ENCODE results near the gene OR2V1. TPM values are rescaled to one million over a fixed set of nuclear protein-coding genes. Genes with fewer than 3 reads are reported as not detected.

The OR2V1 gene
- total RNA-seq, 1 donor from 2014 or later: not detected

DNA sequence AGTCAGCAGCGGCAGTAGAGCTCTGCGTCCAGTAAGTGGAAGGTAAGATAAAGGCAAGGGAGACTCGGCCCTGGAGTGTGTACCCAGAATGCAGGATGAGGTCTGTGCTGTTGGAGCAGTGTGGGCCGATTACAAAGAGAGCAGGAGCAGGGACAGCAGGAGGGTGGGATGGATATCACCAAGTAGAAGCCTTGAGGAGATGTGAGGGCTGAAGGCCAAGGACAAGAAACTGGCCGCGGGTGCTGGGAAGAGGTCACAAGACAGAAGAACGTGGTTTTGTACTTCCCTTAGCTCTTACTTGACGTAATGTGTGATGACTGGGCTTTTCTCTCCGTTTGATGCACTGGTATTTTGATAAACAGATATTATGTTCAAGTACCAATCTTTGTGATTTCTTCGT, 43.7 kb downstream of the OR2V1 start:
- no peaks in the 10 kb centered on the region for H3K9me3 ChIP-seq

DNA sequence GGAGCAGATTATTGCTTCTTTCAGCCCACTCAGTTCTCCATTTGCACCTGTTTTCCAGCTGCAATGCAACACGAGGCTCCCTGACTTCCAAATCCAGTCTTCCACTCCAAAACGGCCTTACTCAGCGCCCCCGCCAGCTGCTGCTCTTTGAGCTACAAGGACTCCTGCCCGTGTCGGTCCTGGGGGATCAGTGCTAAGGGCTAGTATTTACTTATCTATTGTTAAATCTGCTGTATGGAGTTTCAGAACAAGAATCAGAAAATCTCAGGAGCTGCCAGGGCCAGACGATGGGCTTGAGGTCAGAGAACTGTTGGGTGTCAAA, 44.1 kb downstream of the OR2V1 start:
- intact Hi-C loops (cut with DNase I): no loop called here
- ATAC-seq: no peak
- H3K9me3 ChIP-seq: no peaks in the 10 kb centered on the region
- no peaks in the 10 kb centered on the region for H3K4me1 ChIP-seq
- H3K27ac ChIP-seq: no peak overlapping the region
- H3K36me3 ChIP-seq: no peaks in the 10 kb centered on the region
- DNase-seq: no peak
- TF ChIP-seq, protein P1, sequence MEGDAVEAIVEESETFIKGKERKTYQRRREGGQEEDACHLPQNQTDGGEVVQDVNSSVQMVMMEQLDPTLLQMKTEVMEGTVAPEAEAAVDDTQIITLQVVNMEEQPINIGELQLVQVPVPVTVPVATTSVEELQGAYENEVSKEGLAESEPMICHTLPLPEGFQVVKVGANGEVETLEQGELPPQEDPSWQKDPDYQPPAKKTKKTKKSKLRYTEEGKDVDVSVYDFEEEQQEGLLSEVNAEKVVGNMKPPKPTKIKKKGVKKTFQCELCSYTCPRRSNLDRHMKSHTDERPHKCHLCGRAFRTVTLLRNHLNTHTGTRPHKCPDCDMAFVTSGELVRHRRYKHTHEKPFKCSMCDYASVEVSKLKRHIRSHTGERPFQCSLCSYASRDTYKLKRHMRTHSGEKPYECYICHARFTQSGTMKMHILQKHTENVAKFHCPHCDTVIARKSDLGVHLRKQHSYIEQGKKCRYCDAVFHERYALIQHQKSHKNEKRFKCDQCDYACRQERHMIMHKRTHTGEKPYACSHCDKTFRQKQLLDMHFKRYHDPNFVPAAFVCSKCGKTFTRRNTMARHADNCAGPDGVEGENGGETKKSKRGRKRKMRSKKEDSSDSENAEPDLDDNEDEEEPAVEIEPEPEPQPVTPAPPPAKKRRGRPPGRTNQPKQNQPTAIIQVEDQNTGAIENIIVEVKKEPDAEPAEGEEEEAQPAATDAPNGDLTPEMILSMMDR (IDR thresholded peaks at IDR 0.05): no peak
- H3K4me3 ChIP-seq: no peak overlapping the region
- no peaks in the 10 kb centered on the region for H3K27me3 ChIP-seq

More for the DNA sequence above, 43.7 kb downstream of the OR2V1 start:
- Histone ChIP-seq H3K27ac (no peak overlapping the region), H3K36me3 (no peaks in the 10 kb centered on the region), H3K4me3 (no peak overlapping the region), H3K27me3 (no peaks in the 10 kb centered on the region), H3K4me1 (no peaks in the 10 kb centered on the region)
- TF ChIP-seq, protein P1 (IDR thresholded peaks at IDR 0.05): no peak
- no peak for ATAC-seq
- intact Hi-C loops (cut with DNase I): no loop called here
- DNase-seq: no peak

DNA sequence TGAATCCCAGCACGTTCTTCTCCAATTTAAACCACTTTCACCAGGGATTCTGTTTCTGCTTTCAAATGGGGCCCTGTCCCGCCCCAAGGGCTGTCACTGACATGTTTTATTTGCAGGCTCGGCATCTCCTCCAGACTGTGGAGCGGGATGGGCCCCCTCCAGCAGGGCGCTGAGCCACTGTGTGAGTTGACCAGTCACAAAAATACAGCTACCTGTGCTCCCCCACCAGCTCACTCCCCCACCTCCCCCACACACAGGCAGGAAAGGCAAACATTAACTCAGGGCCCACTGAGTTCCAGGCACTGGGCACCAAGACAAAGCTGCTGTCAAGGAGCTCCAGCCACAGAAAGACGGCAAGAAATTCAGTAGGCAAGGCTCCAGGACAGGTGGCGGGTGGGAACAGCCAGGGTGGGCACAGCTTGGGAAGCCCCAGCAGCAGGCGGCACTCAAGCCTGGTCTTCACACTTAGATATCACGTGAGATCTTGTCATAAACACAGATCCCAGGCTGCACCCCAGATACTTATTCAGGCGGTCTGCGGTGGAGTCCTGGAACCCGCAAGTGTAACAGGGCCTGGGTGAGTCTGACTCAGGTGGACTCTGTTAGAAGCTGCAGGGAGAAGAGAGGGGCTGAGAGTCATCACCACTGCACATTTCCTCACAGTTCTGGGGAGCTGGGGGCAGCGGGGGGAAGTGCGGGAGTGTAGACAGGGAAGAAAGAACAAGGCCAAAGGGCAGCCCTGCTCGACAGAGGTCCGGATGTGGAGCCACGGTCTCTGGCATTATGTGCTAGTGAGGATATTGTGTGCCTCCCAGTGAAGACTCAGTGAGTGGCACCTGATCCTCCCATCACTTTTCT, 44.7 kb downstream of the OR2V1 start:
- TF ChIP-seq, protein P1 (IDR thresholded peaks at IDR 0.05): no peak
- no peaks in the 10 kb centered on the region for H3K4me1 ChIP-seq
- no peak for ATAC-seq
- intact Hi-C loops (cut with DNase I): no loop called here
- no peaks in the 10 kb centered on the region for H3K27me3 ChIP-seq
- no peak overlapping the region for H3K4me3 ChIP-seq
- no peaks in the 10 kb centered on the region for H3K36me3 ChIP-seq
- H3K9me3 ChIP-seq: no peaks in the 10 kb centered on the region
- H3K27ac ChIP-seq: no peak overlapping the region
- no peak for DNase-seq

DNA sequence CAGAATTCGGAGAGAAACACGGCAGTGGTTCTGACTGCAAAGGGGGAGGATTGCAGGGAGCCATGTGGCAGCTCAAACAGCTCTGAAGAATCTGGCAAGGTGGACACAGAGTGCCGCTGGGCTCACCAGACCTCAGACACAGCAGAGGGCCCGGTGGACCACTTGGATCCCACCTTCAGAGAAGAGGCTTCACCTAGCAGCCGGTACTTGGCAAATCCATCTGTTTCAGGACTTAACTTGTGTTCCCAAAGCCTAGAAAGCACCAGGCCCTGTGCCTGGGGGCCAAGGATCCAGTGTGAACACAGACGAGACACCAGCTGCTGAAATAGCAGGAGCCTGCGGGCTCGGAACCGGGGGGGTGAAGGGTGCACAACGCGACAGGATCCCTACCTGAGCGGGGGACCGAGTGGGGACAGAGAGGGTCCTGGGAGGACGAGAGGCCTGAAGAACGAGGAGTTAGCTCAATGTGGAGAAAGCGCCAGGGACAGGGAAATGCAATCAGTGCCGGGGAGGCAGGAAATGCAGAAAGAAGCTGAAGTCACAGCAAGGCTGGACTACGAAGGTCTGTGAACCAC, 46.3 kb downstream of the OR2V1 start:
- Histone ChIP-seq H3K4me1 (no peaks in the 10 kb centered on the region), H3K27me3 (no peaks in the 10 kb centered on the region), H3K4me3 (no peak overlapping the region), H3K27ac (no peak overlapping the region), H3K9me3 (no peaks in the 10 kb centered on the region), H3K36me3 (no peaks in the 10 kb centered on the region)
- intact Hi-C loops (cut with DNase I): no loop called here
- DNase-seq (no peak), ATAC-seq (no peak)
- TF ChIP-seq, protein P1 (IDR thresholded peaks at IDR 0.05): no peak

DNA sequence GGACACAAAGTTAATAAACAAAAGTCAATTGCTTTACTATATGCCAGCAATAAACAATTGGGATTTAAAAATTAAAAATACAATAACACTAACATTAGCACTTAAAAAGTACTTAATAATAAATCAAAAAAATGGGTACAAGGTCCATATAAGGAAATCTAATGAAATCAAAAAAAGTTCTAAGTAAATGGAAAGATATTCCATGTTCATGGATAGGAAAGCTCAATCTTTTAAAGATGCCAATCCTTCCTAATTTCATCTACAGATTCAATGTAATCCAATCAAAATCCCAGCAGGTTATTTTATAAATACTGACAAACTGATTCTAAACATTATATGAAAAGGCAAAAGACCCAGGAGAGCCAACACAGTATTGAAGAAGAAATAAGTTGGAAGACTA, 49.0 kb downstream of the OR2V1 start:
- Histone ChIP-seq H3K36me3 (no peaks in the 10 kb centered on the region), H3K9me3 (no peaks in the 10 kb centered on the region), H3K4me1 (no peaks in the 10 kb centered on the region), H3K27me3 (no peaks in the 10 kb centered on the region), H3K27ac (no peak overlapping the region), H3K4me3 (no peak overlapping the region)
- TF ChIP-seq, protein P1 (IDR thresholded peaks at IDR 0.05): no peak
- DNase-seq: no peak
- no peak for ATAC-seq
- intact Hi-C loops (cut with DNase I): no loop called here
